ENCODE data around the gene MAN2B2. TPM values are rescaled to one million over a fixed set of nuclear protein-coding genes. Genes with fewer than 3 reads are reported as not detected.

Gene MAN2B2
- total RNA-seq, 1 donor from 2014 or later = 33.1 TPM

- DNase-seq (ENCODE audit: low spot score) = no peak
These were observed 8.4 kb upstream of the MAN2B2 start for GRCh38 chr4:6566391-6567190.

GRCh38 chr4:6567218-6567617 lies 7.8 kb upstream of the MAN2B2 start:
- DNase-seq (ENCODE audit: low spot score) = no peak

- no peak for DNase-seq (ENCODE audit: low spot score)
These were observed 6.8 kb upstream of the MAN2B2 start for GRCh38 chr4:6568148-6568547.

GRCh38 chr4:6568689-6569332 lies 6.2 kb upstream of the MAN2B2 start:
- no peak for DNase-seq (ENCODE audit: low spot score)

- no peak for DNase-seq (ENCODE audit: low spot score)
These were observed 3.4 kb upstream of the MAN2B2 start for GRCh38 chr4:6571608-6572007.

- DNase-seq (ENCODE audit: low spot score) = no peak
These were observed 1.4 kb upstream of the MAN2B2 start for GRCh38 chr4:6573551-6573950.

- no peak for DNase-seq (ENCODE audit: low spot score)
These were observed 823 bp upstream of the MAN2B2 start for GRCh38 chr4:6573986-6574746.

GRCh38 chr4:6575503-6576240 lies 683 bp downstream of the MAN2B2 start:
- no peak for DNase-seq (ENCODE audit: low spot score)

- DNase-seq (ENCODE audit: low spot score) = no peak
These were observed 1.5 kb downstream of the MAN2B2 start for GRCh38 chr4:6576512-6576911.

GRCh38 chr4:6576932-6577331 lies 1.9 kb downstream of the MAN2B2 start:
- DNase-seq (ENCODE audit: low spot score) = no peak

- no peak for DNase-seq (ENCODE audit: low spot score)
These were observed 2.4 kb downstream of the MAN2B2 start for GRCh38 chr4:6577409-6577808.

- no peak for DNase-seq (ENCODE audit: low spot score)
These were observed 3.2 kb downstream of the MAN2B2 start for GRCh38 chr4:6578221-6578620.

- no peak for DNase-seq (ENCODE audit: low spot score)
These were observed 5.4 kb downstream of the MAN2B2 start for GRCh38 chr4:6580353-6580752.

- DNase-seq (ENCODE audit: low spot score) = no peak
These were observed 6.7 kb downstream of the MAN2B2 start for GRCh38 chr4:6581566-6582121.

GRCh38 chr4:6582889-6583490 lies 8.0 kb downstream of the MAN2B2 start:
- DNase-seq (ENCODE audit: low spot score) = no peak

GRCh38 chr4:6584865-6585264 lies 9.9 kb downstream of the MAN2B2 start:
- DNase-seq (ENCODE audit: low spot score) = no peak

- no peak for DNase-seq (ENCODE audit: low spot score)
These were observed 11.8 kb downstream of the MAN2B2 start for GRCh38 chr4:6586715-6587325.

GRCh38 chr4:6589444-6589843 lies 14.5 kb downstream of the MAN2B2 start:
- no peak for DNase-seq (ENCODE audit: low spot score)

GRCh38 chr4:6591313-6591712 lies 16.3 kb downstream of the MAN2B2 start:
- DNase-seq (ENCODE audit: low spot score) = no peak

- DNase-seq (ENCODE audit: low spot score) = no peak
These were observed 16.8 kb downstream of the MAN2B2 start for GRCh38 chr4:6591781-6592180.

Measured in mesenteric fat pad (tissue), 1 donor.